ENCODE results near the gene AKAP1. TPM values are rescaled to one million over a fixed set of nuclear protein-coding genes. Genes with fewer than 3 reads are reported as not detected.

Gene AKAP1
- total RNA-seq, 1 donor from 2014 or later, result 60.0 TPM

DNA sequence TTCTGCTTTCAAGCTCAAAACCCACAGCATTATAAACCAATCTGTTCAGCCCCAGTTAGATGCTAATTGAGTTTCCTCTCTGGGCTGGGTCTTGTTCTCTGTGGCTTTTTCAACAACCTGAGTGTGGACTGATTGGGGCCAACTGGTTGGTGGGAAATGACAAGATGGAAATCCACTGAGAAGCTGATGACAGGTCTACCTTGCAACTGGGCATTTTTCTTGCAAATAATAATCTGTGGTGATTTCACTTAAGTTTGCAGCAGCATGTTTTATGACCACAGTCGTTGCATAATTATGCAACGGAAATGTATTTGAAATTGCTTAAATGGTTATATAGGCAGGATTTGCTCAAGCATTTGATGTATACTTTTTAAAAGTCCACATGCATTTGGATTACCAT is 69.9 kb downstream of the AKAP1 start:
- ATAC-seq (no peak), DNase-seq (ENCODE audit: low spot score) (no peak)

DNA sequence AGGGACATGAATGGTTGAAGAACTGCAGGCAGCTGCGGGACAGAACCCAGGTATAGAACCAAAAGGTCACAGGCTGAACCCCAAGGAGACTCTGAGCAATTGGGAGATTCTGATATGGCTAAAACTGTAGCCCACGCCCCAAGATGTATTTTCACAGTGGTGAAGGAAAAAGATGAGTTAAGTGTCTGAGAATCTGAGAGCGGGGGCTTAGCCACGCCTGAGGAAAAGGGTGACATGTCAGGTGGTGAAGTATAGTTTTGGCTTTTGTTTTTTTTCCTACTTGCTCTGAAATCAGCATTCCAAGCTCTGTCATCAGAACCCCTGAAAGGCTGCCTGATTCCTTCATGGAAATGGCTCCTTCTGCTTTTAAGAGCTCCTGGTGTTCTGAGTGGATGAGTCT is 73.3 kb downstream of the AKAP1 start:
- DNase-seq (ENCODE audit: low spot score) (no peak), ATAC-seq (no peak)

DNA sequence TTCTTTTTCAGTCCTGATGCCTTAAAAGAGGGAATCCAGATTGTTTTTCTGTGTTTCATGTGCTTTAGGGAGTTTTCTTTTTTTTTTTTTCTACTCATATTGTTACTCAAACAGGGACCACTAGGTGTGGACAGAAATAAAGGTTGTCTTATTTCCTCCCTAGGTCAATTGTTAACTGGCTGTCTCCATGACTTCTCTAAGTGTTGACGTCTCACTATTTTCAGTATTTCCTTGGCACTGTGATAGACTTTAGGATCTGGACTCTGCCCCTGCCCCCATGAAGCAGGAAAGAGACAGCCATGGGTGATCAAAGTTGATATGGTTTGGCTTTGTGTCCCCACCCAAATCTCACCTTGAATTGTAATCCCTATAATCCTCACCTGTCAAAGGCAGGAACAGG is 73.7 kb downstream of the AKAP1 start:
- ATAC-seq, result no peak
- no peak for DNase-seq (ENCODE audit: low spot score)

DNA sequence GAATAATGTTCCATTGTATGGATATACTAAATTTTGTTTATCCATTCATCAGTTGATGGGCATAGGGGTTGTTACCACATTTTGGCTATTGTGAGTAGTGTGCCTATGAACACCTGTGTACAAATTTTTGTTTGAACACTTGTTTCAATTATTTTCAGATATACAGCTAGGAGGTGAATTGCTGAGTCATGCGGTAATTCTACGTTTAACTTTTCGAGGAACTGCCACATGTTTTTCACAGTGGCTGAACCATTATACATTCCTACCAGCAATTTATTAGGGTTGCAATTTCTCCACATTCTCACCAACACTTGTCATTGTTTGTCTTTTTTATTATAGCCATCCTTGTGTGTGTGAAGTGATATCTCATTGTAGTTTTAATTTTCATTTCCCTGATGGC is 75.6 kb downstream of the AKAP1 start:
- ATAC-seq, result no peak

DNA sequence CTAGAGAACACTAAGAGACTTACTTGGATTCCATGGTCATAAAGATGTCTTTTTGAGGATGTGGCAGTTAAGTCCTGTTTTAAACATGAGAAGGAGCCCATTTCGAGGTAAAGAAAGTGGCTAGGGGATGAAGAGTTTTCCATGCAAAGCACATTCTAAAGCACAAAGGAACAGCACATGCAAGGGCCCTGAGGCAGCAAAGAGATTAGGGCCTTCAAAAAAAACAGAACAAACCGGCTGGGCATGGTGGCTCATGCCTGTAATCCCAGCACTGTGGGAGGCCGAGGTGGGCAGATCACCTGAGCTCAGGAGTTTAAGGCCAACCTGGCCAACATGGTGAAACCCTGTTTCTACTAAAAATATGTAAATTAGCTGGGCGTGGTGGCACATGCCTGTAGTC is 79.8 kb downstream of the AKAP1 start:
- ATAC-seq (no peak), DNase-seq (ENCODE audit: low spot score) (no peak)

More for the DNA sequence above, 75.6 kb downstream of the AKAP1 start:
- no peak for DNase-seq (ENCODE audit: low spot score)

DNA sequence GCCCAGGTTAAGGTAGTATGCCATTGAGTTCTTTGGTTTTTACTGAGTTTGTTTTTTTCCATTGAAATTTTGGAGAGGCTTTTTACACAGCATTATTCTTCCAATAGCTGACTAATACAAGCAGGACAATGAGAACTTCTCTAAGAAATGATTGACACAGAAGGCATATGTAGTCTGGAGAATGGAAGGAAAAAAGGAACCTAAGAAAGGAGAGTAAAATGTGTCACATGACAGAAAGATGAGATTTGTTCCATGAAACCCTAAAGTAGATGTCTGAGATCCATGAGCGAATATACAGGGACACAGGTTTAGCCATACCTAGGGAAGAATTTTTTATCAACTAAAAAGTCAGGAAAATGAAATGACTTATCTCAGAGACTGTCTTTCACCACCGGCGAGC is 80.7 kb downstream of the AKAP1 start:
- DNase-seq (ENCODE audit: low spot score), result no peak
- no peak for ATAC-seq

- ATAC-seq, result no peak
Observed at GRCh38 chr17:57166803-57167202, 81.8 kb downstream of the AKAP1 start.

DNA sequence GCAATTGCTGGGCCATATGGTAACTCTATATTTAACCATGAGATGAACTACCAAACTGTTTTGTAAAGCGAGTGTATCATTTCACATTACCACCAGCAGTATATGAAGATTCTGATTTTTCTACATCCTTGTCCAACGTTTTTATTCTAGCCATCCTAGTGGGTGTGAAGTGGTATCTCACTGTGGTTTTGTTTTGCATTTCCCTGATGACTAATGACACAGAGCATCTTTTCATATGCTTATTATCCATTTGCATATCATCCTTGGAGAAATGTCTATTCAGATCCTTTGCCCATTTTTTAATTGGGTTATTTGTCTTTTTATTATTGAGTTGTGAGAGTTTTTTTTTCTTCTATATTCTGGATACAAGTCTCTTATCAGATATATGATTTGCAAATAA is 83.6 kb downstream of the AKAP1 start:
- no peak for DNase-seq (ENCODE audit: low spot score)
- ATAC-seq, result no peak

More at GRCh38 chr17:57166803-57167202, 81.8 kb downstream of the AKAP1 start:
- DNase-seq (ENCODE audit: low spot score), result no peak

DNA sequence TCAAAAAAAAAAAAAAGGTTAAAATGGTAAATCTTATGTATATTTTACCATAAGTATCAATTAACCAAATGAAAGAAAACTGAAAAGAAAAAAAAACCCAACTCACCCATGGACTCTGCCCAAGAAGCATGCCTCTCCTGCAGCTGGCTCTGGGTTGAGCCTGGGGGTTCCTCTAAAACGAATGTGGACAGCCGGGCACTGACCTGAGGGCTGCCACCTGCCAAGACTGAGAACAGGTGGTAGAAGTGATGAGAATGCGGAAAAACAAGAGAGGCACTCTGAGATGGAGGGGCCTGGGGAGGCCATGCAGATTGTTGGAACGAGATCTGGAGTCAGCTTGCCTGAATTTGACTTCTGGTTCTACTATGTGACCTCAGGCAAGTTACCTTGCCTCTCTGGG is 85.8 kb downstream of the AKAP1 start:
- no peak for ATAC-seq
- no peak for DNase-seq (ENCODE audit: low spot score)

Other genes starting within 250 kb of the AKAP1 start
- gene TRIM25, start 171.2 kb upstream of the AKAP1 start, total RNA-seq, result 55.4 TPM
- 5.9 TPM for gene COIL, start 124.2 kb upstream of the AKAP1 start, total RNA-seq
- 11.6 TPM for gene SCPEP1, start 107.1 kb upstream of the AKAP1 start, total RNA-seq
- gene MSI2, start 171.3 kb downstream of the AKAP1 start, total RNA-seq, result 24.2 TPM

All from left lobe of liver (tissue), 2 donors.